ENCODE data around the gene DOCK10.

Gene DOCK10

DNA sequence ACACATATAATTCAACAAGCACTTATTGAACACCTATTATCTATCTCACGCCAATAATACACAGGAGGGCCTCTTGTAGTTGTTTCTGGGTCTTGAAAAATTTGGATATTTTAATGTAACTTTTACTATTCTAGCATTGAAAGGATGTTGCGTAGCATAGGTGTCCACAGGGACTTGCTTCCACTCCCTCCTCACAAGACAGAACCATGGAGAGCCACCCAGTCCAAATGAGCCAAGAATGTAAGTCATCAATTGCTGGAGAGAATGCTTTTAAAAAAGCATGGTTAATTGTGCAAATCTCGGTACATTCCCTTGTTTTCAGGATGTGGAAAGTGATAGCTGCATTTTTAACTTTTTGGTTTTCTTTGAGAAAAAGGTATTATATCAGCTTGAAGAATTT lies 46.8 kb downstream of the DOCK10 start:
- Histone ChIP-seq H3K36me3 (ENCODE audit: control insufficient read depth, insufficient read depth, low read length) (peaks cover 2% of the 10 kb centered on the region), H3K4me3 (replicated peaks; ENCODE audit: low read depth, low read length) (no peak overlapping the region), H3K27me3 (replicated peaks; ENCODE audit: control insufficient read depth, insufficient read depth, low read length) (no peaks in the 10 kb centered on the region)
- TF ChIP-seq, protein P1, sequence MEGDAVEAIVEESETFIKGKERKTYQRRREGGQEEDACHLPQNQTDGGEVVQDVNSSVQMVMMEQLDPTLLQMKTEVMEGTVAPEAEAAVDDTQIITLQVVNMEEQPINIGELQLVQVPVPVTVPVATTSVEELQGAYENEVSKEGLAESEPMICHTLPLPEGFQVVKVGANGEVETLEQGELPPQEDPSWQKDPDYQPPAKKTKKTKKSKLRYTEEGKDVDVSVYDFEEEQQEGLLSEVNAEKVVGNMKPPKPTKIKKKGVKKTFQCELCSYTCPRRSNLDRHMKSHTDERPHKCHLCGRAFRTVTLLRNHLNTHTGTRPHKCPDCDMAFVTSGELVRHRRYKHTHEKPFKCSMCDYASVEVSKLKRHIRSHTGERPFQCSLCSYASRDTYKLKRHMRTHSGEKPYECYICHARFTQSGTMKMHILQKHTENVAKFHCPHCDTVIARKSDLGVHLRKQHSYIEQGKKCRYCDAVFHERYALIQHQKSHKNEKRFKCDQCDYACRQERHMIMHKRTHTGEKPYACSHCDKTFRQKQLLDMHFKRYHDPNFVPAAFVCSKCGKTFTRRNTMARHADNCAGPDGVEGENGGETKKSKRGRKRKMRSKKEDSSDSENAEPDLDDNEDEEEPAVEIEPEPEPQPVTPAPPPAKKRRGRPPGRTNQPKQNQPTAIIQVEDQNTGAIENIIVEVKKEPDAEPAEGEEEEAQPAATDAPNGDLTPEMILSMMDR (IDR thresholded peaks at IDR 0.05; ENCODE audit: insufficient read depth, low read length, poor library complexity, severe bottlenecking) = no peak
- DNase-seq (ENCODE audit: extremely low read depth, insufficient read length) = no peak

DNA sequence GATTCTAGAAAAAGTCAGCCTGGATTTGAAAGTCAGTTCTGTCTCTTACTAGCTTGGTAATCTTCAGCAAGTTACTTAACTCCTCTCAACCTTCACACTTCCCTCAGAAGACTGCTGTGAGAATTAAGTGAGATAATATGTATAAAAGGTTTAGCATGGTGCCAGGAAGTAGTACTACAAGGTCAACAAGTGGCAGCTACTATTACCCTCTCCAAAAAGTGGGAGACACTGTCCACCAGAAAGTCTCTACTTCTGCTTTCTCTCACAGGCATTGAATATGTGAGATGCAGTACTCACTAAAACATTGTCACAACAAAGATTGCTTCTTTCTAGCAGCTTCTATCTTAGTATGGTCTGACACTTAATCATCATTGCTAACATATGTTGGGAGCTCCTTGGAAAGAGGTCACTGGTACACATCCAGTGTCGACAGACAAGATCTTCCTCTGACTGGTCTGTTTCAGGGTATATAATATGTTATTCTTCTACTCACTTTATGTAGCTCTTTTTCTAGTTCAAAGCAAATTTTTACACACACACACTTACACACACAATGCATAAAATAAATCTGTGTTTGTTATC lies 47.9 kb downstream of the DOCK10 start:
- Histone ChIP-seq H3K36me3 (ENCODE audit: control insufficient read depth, insufficient read depth, low read length) (peaks cover 2% of the 10 kb centered on the region), H3K4me3 (replicated peaks; ENCODE audit: low read depth, low read length) (no peak overlapping the region), H3K27me3 (replicated peaks; ENCODE audit: control insufficient read depth, insufficient read depth, low read length) (no peaks in the 10 kb centered on the region)
- TF ChIP-seq, protein P1 (IDR thresholded peaks at IDR 0.05; ENCODE audit: insufficient read depth, low read length, poor library complexity, severe bottlenecking) = no peak
- no peak for DNase-seq (ENCODE audit: extremely low read depth, insufficient read length)

GRCh38 chr2:224990710-224991109 lies 51.6 kb downstream of the DOCK10 start:
- TF ChIP-seq, protein P1 (IDR thresholded peaks at IDR 0.05; ENCODE audit: insufficient read depth, low read length, poor library complexity, severe bottlenecking) = no peak
- peaks cover 4% of the 10 kb centered on the region for H3K36me3 ChIP-seq (ENCODE audit: control insufficient read depth, insufficient read depth, low read length)
- no peaks in the 10 kb centered on the region for H3K27me3 ChIP-seq (replicated peaks; ENCODE audit: control insufficient read depth, insufficient read depth, low read length)
- DNase-seq (ENCODE audit: extremely low read depth, insufficient read length) = no peak
- no peak overlapping the region for H3K4me3 ChIP-seq (replicated peaks; ENCODE audit: low read depth, low read length)

- DNase-seq (ENCODE audit: extremely low read depth, insufficient read length) = no peak
- TF ChIP-seq, protein P1 (IDR thresholded peaks at IDR 0.05; ENCODE audit: insufficient read depth, low read length, poor library complexity, severe bottlenecking) = no peak
- no peaks in the 10 kb centered on the region for H3K27me3 ChIP-seq (replicated peaks; ENCODE audit: control insufficient read depth, insufficient read depth, low read length)
Measured at GRCh38 chr2:224987733-224988132, 54.5 kb downstream of the DOCK10 start.

DNA sequence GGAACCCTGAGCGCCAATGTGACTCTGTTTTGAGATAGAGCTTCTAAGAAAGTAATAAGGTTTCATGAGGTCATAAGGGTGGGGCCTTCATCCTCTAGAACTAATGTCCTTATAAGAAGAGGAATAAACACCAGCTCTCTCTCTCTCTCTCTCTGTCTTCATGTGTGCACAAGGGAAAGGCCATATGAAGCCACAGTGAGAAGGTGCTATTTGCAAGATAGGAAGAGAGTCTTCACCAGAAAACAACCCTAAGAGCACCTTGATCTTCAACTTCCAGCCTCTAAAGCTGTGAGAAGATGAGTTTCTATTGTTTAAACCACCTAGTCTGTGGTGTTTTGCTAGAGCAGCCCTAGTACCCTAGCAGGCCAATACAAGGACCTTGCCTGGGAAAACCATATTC lies 55.8 kb downstream of the DOCK10 start:
- TF ChIP-seq, protein P1 (IDR thresholded peaks at IDR 0.05; ENCODE audit: insufficient read depth, low read length, poor library complexity, severe bottlenecking) = no peak

More at GRCh38 chr2:224987733-224988132, 54.5 kb downstream of the DOCK10 start:
- peaks cover 3% of the 10 kb centered on the region for H3K36me3 ChIP-seq (ENCODE audit: control insufficient read depth, insufficient read depth, low read length)
- H3K4me3 ChIP-seq (replicated peaks; ENCODE audit: low read depth, low read length) = no peak overlapping the region

DNA sequence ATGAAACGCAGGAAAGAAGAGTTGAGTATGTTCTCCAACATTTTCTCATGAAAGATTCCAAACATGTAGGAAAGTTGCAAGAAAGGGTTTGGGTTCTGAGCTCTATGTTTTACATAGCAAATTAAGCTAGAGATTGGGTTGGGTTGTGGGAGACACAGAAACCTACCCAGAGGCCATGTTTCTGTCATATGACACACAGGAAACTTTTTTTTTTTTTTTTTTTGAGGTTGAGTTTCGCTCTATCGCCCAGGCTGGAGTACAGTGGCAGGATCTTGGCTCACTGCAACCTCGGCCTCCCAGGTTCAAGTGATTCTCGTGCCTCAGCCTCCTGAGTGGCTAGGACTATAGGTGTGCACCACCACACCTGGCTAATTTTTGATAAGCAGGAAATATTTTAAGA lies 57.6 kb downstream of the DOCK10 start:
- Histone ChIP-seq H3K4me3 (replicated peaks; ENCODE audit: low read depth, low read length) (no peak overlapping the region), H3K36me3 (ENCODE audit: control insufficient read depth, insufficient read depth, low read length) (peaks cover 3% of the 10 kb centered on the region), H3K27me3 (replicated peaks; ENCODE audit: control insufficient read depth, insufficient read depth, low read length) (no peaks in the 10 kb centered on the region)
- TF ChIP-seq, protein P1 (IDR thresholded peaks at IDR 0.05; ENCODE audit: insufficient read depth, low read length, poor library complexity, severe bottlenecking) = no peak
- no peak for DNase-seq (ENCODE audit: extremely low read depth, insufficient read length)

More for the DNA sequence above, 55.8 kb downstream of the DOCK10 start:
- Histone ChIP-seq H3K27me3 (replicated peaks; ENCODE audit: control insufficient read depth, insufficient read depth, low read length) (no peaks in the 10 kb centered on the region), H3K4me3 (replicated peaks; ENCODE audit: low read depth, low read length) (no peak overlapping the region), H3K36me3 (ENCODE audit: control insufficient read depth, insufficient read depth, low read length) (peaks cover 3% of the 10 kb centered on the region)
- DNase-seq (ENCODE audit: extremely low read depth, insufficient read length) = no peak
